H1 (cell line): Measurements from ENCODE around the gene NDUFS4. TPM values are rescaled to one million over a fixed set of nuclear protein-coding genes. Genes with fewer than 3 reads are reported as not detected.

Experiments
- ASH2L ChIP-seq: fragments of 200-600, 300-600 bp; sonication (generic); IDR thresholded peaks from one replicate; pipeline ENCODE4 v1.7.1; 2017; ENCODE audit warnings: low read length
- ATF2 ChIP-seq: IDR thresholded peaks from 2 replicates; pipeline ENCODE4 v1.6.1; 2012; ENCODE audit warnings: low read length, inconsistent platforms
- BCL11A ChIP-seq, 2 experiments: IDR thresholded peaks; one replicate each; pipeline ENCODE4 v1.6.1; 2011; ENCODE audit warnings: low read depth in 2 of 2, low read length in 2 of 2, mild to moderate bottlenecking in 2 of 2
- CREB1 ChIP-seq: IDR thresholded peaks from 2 replicates; pipeline ENCODE4 v1.6.1; 2012; ENCODE audit warnings: inconsistent platforms
- CTCF ChIP-seq, 3 experiments: IDR thresholded peaks; 1 replicate in 2 of 3; 2 replicates in 1 of 3; pipeline versions ENCODE4 v1.5.1 to v1.6.1; 2011; ENCODE audit warnings: low read length in 3 of 3, mild to moderate bottlenecking in 3 of 3, inconsistent platforms in 2 of 3, low read depth in 1 of 3, moderate library complexity in 1 of 3; ENCODE audit not compliant: insufficient read depth in 1 of 3; ENCODE audit errors: control extremely low read depth in 1 of 3
- HDAC2 ChIP-seq, 2 experiments: fragments of 300-600 bp in 1 of 2; sonication (generic) in 1 of 2; IDR thresholded peaks; 2 replicates each; pipeline ENCODE4 v1.6.1; 2011 to 2012; ENCODE audit warnings: low read depth in 2 of 2, low read length in 2 of 2, mild to moderate bottlenecking in 2 of 2, moderate library complexity in 2 of 2, borderline replicate concordance in 1 of 2, inconsistent platforms in 1 of 2
- KDM5A ChIP-seq: fragments of 200-600 bp; IDR thresholded peaks from 2 replicates; pipeline ENCODE4 v1.7.1; 2012; ENCODE audit warnings: mild to moderate bottlenecking, low read length, inconsistent platforms, mixed read lengths
- PHF8 ChIP-seq: fragments of 200-600 bp; sonication (generic); conservative IDR thresholded peaks from 2 replicates; pipeline ENCODE4 v1.7.1; 2012; ENCODE audit warnings: low read depth, mild to moderate bottlenecking, inconsistent platforms, low read length, moderate library complexity
- POLR2A ChIP-seq, 2 experiments: IDR thresholded peaks; 1 replicate in 1 of 2; 2 replicates in 1 of 2; pipeline ENCODE4 v1.6.1; 2011; ENCODE audit warnings: low read depth in 2 of 2, low read length in 2 of 2, mild to moderate bottlenecking in 2 of 2; ENCODE audit errors: control extremely low read depth in 1 of 2
- SAP30 ChIP-seq: fragments of 300-600 bp; sonication (generic); IDR thresholded peaks from 2 replicates; pipeline ENCODE4 v1.7.1; 2012; ENCODE audit warnings: low read length, moderate library complexity, mild to moderate bottlenecking, inconsistent platforms; ENCODE audit not compliant: insufficient read depth, insufficient replicate concordance
- SIN3A ChIP-seq, 2 experiments: IDR thresholded peaks in 1 of 2; conservative IDR thresholded peaks in 1 of 2; 2 replicates each; pipeline ENCODE4 v1.6.1; 2011 to 2012; ENCODE audit warnings: low read length in 2 of 2, improper control_type of control experiment in 1 of 2, low read depth in 1 of 2, mild to moderate bottlenecking in 1 of 2
- TAF1 ChIP-seq: IDR thresholded peaks from 2 replicates; pipeline ENCODE4 v1.6.1; 2011; ENCODE audit warnings: mild to moderate bottlenecking, low read depth, low read length
- TAF7 ChIP-seq: optimal IDR thresholded peaks from 2 replicates; pipeline ENCODE3; 2011; ENCODE audit warnings: low read depth, mild to moderate bottlenecking, inconsistent platforms, low read length, moderate library complexity, borderline replicate concordance
- TBP ChIP-seq: IDR thresholded peaks from 2 replicates; pipeline ENCODE4 v1.6.1; 2011; ENCODE audit warnings: low read depth, low read length, improper control_type of control experiment
- TEAD4 ChIP-seq: IDR thresholded peaks from 2 replicates; pipeline ENCODE4 v1.6.1; 2012; ENCODE audit warnings: low read depth, low read length, inconsistent platforms, mixed read lengths
- YY1 ChIP-seq: IDR thresholded peaks from 2 replicates; pipeline ENCODE4 v1.6.1; 2011; ENCODE audit warnings: low read depth, mild to moderate bottlenecking, low read length
- polyA plus RNA-seq, 7 experiments: library from polyadenylated mRNA; depleted of rRNA in 3 of 7; stranded (reverse) in 5 of 7; unstranded in 2 of 7; fragments of >200 nt in 5 of 7; fragments of 200-250 nt in 2 of 7; gene quantifications; 1 replicate in 5 of 7; 2 replicates in 1 of 7; 4 replicates in 1 of 7; pipeline versions ENCODE4 v1.2.1 to v1.2.3, GENCODE V29; 2011 to 2013; ENCODE audit warnings: missing spikeins in 2 of 7, mixed read lengths in 2 of 7
- total RNA-seq: library from RNA; stranded (reverse); fragmentation: NEBNext Ultra II Directional; extraction: Animal tissue kit (Norgen Biotek cat#: 25700); gene quantifications from 2 replicates; pipeline ENCODE4 v1.2.1, GENCODE V29; 2021

NDUFS4 gene
- total and polyA plus RNA-seq, 2 of the 8 experiments (the other 6 are each of a cell fraction or from before 2014, with no cell fraction given), result 74.6 to 75.9 TPM

GRCh38 chr5:53560506-53561191 lies at the start of gene NDUFS4 (continued):
- TF ChIP-seq CTCF (IDR thresholded peaks at IDR 0.05; ENCODE audit: control extremely low read depth in 1 of 3, insufficient read depth in 1 of 3, low read depth in 1 of 3, low read length in 3 of 3) (no peak), ATF2 (no peak), ASH2L (peak; percentile 99), PHF8 (peak; percentile 80), YY1 (peak; percentile 98), HDAC2 (IDR thresholded peaks at IDR 0.05; ENCODE audit: borderline replicate concordance in 1 of 2, low read depth in 2 of 2, low read length in 2 of 2) (peak in 1 of 2 experiments; percentile 27; a peak in 1 of 4 replicates), SIN3A (conservative IDR thresholded peaks at IDR 0.05 in 1 of 2, IDR thresholded peaks at IDR 0.05 in 1 of 2; ENCODE audit: low read depth in 1 of 2, low read length in 2 of 2) (peak; percentile 41 to 65; a peak in 1 of 4 replicates), TEAD4 (0 out of 2 replicates have a peak, but pooled peaks have one; percentile 35), TAF1 (peak; percentile 96), TBP (peak; percentile 83), SAP30 (no peak), KDM5A (peak; percentile 81), POLR2A (IDR thresholded peaks at IDR 0.05; ENCODE audit: control extremely low read depth in 1 of 2, low read depth in 2 of 2, low read length in 2 of 2) (peak; percentile 52 to 75), CREB1 (no peak), BCL11A (IDR thresholded peaks at IDR 0.05; ENCODE audit: low read depth in 2 of 2, low read length in 2 of 2) (no peak), TAF7 (peak; percentile 92)
